Neural cell (in vitro differentiated cells): ENCODE measurements around the gene HS2ST1.

Experiments
- EP300 ChIP-seq: fragments of 450-650 bp; conservative IDR thresholded peaks from 2 replicates; pipeline ENCODE4 v1.6.1; 2014; ENCODE audit warnings: antibody characterized with exemption, mild to moderate bottlenecking, moderate library complexity; ENCODE audit not compliant: poor library complexity, severe bottlenecking
- MXI1 ChIP-seq: fragments of 450-650 bp; conservative IDR thresholded peaks from 2 replicates; pipeline ENCODE4 v1.6.1; 2014; ENCODE audit warnings: antibody characterized with exemption, mild to moderate bottlenecking; ENCODE audit not compliant: poor library complexity, severe bottlenecking
- POLR2AphosphoS5 ChIP-seq: IDR thresholded peaks from 2 replicates; pipeline ENCODE4 v1.6.1; 2012
- RAD21 ChIP-seq: fragments of 450-650 bp; conservative IDR thresholded peaks from 2 replicates; pipeline ENCODE4 v1.6.1; 2014; ENCODE audit warnings: antibody characterized with exemption, mild to moderate bottlenecking, moderate library complexity
- REST ChIP-seq: IDR thresholded peaks from 2 replicates; pipeline ENCODE4 v1.6.1; 2012; ENCODE audit warnings: borderline replicate concordance
- SMC3 ChIP-seq: fragments of 450-650 bp; conservative IDR thresholded peaks from 2 replicates; pipeline ENCODE4 v1.6.1; 2014; ENCODE audit warnings: antibody characterized with exemption, mild to moderate bottlenecking, moderate library complexity; ENCODE audit not compliant: poor library complexity
- TAF1 ChIP-seq: IDR thresholded peaks from 2 replicates; pipeline ENCODE4 v1.6.1; 2012; ENCODE audit warnings: low read depth
- TF ChIP-seq, protein P1 (sequence below): fragments of 450-650 bp; IDR thresholded peaks from 2 replicates; pipeline ENCODE4 v1.5.1; 2014; ENCODE audit warnings: antibody characterized with exemption, mild to moderate bottlenecking, moderate library complexity; ENCODE audit not compliant: poor library complexity, severe bottlenecking

- TF ChIP-seq, protein P1, sequence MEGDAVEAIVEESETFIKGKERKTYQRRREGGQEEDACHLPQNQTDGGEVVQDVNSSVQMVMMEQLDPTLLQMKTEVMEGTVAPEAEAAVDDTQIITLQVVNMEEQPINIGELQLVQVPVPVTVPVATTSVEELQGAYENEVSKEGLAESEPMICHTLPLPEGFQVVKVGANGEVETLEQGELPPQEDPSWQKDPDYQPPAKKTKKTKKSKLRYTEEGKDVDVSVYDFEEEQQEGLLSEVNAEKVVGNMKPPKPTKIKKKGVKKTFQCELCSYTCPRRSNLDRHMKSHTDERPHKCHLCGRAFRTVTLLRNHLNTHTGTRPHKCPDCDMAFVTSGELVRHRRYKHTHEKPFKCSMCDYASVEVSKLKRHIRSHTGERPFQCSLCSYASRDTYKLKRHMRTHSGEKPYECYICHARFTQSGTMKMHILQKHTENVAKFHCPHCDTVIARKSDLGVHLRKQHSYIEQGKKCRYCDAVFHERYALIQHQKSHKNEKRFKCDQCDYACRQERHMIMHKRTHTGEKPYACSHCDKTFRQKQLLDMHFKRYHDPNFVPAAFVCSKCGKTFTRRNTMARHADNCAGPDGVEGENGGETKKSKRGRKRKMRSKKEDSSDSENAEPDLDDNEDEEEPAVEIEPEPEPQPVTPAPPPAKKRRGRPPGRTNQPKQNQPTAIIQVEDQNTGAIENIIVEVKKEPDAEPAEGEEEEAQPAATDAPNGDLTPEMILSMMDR = peak; percentile 91
- TF ChIP-seq REST (no peak), POLR2AphosphoS5 (no peak), TAF1 (no peak), EP300 (no peak), RAD21 (peak; percentile 95), SMC3 (peak; percentile 88), MXI1 (peak; percentile 36)
Observed at GRCh38 chr1:87131809-87132283, 217.4 kb downstream of the HS2ST1 start.
